ENCODE measurements around the gene TICAM2.

- TF ChIP-seq CTCF (IDR thresholded peaks at IDR 0.05; ENCODE audit: low read depth, low read length) (no peak), EZH2phosphoT487 (IDR thresholded peaks at IDR 0.05; ENCODE audit: low read depth) (no peak)
These were observed 23.1 kb downstream of the TICAM2 start for GRCh38 chr5:115579216-115579615.
